Stimulated activated CD4-positive, alpha-beta T cell treated with anti-CD3 and anti-CD28 coated beads, Interleukin-4, amount 100 ng/mL, for 1 hour (primary cell): ENCODE results near the gene NKX1-2.

Experiments used
- DNase-seq: peaks from one replicate; pipeline ENCODE4 v3.0.0-alpha.2; 2020

NKX1-2 gene

GRCh38 chr10:124414076-124414475 lies 35.8 kb downstream of the NKX1-2 start:
- DNase-seq, result no peak

GRCh38 chr10:124409696-124410095 lies 40.1 kb downstream of the NKX1-2 start:
- DNase-seq, result no peak

GRCh38 chr10:124408357-124408756 lies 41.5 kb downstream of the NKX1-2 start:
- no peak for DNase-seq

- no peak for DNase-seq
Observed at GRCh38 chr10:124407456-124407855, 42.4 kb downstream of the NKX1-2 start.

GRCh38 chr10:124403548-124403947 lies 46.3 kb downstream of the NKX1-2 start:
- DNase-seq, result no peak

- DNase-seq, result no peak
Observed at GRCh38 chr10:124402273-124402672, 47.6 kb downstream of the NKX1-2 start.

GRCh38 chr10:124401633-124402032 lies 48.2 kb downstream of the NKX1-2 start:
- DNase-seq, result no peak
